WI38 (cell line): ENCODE results near the gene OST4.

Source experiments
- H3K4me3 ChIP-seq: 2 replicates; pipeline ENCODE4 v1.5.1; 2011; ENCODE audit warnings: low read depth, mild to moderate bottlenecking, control low read depth, low read length
- CTCF ChIP-seq: IDR thresholded peaks from 2 replicates; pipeline ENCODE4 v1.5.1; 2012; ENCODE audit warnings: low read depth, mild to moderate bottlenecking, control low read depth, low read length

The OST4 gene

GRCh38 chr2:27053321-27053720, 18.1 kb downstream of the OST4 start:
- H3K4me3 ChIP-seq = no peak overlapping the region
- TF ChIP-seq CTCF = no peak

GRCh38 chr2:27051902-27052645, 19.4 kb downstream of the OST4 start:
- no peak for TF ChIP-seq CTCF

DNA sequence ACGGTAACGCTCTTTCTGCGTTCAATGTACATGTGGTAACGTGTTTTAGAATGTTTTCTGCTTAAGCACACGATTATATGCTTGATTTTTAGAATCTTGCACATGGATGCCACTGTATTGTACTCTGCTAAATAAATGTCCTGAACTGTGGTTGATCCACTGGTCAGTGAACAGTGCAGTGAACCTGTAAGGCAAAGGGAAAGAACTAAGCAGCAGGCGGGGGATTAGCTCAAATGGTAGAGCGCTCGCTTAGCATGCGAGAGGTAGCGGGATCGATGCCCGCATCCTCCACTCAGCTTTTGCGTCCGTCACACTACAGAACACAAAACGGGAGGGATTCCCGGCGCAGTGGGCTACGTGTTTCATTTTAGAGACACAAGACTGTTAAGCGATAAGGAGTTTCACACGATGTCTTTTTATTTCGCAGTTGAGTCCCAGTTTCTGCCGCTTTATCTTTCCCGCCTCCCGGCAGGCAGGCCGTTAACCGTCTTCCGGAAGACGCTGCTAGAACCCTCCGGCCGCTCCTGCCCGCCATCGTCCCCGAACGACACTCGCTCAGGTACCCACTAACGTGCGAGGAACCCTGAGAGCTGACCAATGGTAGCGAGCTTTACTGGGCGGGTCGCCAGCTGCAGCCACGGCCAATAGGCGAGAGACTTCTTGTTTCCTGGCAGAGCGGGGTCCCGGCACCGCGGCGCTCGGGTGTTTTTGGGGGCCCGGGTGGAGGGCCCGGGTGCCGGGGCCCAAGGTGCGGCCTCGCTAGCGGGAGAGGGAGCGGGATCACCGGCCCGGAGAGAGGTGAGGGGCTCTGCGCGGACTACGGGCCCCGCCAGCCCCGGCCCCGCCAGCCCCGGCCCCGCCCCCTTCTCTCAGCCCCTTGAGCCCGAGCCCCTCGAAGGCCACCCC, 20.2 kb downstream of the OST4 start, which contains the start of gene AGBL5:
Gene AGBL5, plus strand, starts transcription at position 673 of the 906 bp plus-strand sequence. CDS start 1,291 bp downstream, outside the sequence.
- peak within 1 kb of the TSS; percentile 86 for H3K4me3 ChIP-seq
- TF ChIP-seq CTCF = no peak

More at GRCh38 chr2:27051902-27052645, 19.4 kb downstream of the OST4 start:
- peak overlapping the region; percentile 86 for H3K4me3 ChIP-seq

GRCh38 chr2:27050281-27050995, 21.0 kb downstream of the OST4 start:
- TF ChIP-seq CTCF = peak; percentile 33
- peak overlapping the region; percentile 86 for H3K4me3 ChIP-seq

DNA sequence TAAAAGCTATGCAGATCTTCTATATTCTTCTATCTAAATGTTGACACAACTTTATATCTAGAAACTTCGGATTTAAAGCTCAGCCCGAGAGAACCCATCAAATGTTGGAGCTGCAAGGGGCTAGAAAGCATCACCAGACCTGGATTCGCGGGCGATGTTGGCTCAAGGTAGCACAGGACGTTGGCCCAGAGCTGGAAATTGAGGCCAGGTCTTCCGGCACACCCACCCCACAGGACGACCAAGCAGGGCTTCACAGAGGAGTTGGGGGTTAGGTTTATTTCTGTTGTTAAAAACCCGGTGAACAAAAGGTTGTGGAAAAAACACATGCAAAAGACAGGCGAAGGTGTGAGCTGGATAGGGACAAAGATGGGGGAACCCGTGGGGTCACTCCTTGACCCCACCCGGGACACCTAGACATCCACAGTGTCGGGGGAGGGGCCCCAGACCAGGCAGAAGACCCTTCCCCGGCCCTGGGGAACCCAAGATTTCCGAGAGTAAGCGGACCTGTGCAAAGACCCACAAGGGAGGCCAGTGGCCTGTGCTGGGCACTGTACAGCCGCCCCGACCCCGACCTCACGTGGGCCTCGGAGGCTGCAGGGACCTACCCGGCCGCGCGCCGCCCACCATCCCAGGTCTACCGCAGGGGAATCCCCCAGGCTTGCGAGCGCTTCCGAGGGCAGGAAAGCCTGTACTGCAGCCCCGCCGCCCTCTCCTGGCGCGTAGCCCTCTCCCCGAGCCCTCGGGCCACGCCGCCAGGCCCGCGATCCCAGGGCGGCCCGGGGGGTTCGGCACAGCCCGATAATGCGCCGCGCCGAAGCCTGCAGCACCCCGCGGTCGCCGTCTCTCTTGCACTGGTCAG, 21.8 kb downstream of the OST4 start:
- TF ChIP-seq CTCF = no peak
- H3K4me3 ChIP-seq = peak overlapping the region; percentile 69

DNA sequence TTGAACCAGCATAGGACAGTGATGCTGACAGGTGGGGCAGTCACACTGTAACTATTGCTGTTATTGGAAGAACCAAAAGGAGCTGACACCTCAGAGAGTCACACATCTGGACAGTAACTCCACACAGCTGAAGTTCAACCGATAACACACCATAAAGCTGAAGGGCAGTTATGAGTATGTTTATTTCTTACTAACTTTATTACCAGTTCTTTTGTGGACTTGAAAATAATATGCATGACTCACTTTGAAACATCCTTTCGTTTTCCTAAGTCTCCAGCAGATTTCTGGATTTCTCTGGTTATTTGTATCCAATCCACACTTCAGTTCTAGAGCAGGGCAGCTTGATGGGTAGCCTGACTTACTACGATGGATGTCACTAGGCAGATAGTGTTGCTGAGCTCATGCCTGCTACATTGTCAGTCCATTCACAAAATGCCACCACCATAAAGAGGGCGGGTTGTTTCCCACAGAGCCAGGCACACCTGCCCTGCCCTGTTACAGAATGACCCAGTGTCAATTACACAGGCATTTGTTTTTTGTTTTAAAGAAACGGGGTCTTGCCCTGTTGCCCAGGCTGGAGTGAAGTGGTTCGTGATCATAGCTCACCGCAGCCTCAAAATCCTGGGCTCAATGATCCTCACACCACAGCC, 28.3 kb downstream of the OST4 start:
- no peak overlapping the region for H3K4me3 ChIP-seq
- no peak for TF ChIP-seq CTCF
